ENCODE measurements around the gene TMCO5A. TPM values are rescaled to one million over a fixed set of nuclear protein-coding genes. Genes with fewer than 3 reads are reported as not detected.

The TMCO5A gene
- total and polyA plus RNA-seq, 2 of the 8 experiments (the other 6 are each of a cell fraction or from before 2014, with no cell fraction given), result not detected

GRCh38 chr15:37941779-37942178, 7.3 kb downstream of the TMCO5A start:
- H3K4me2 ChIP-seq (ENCODE audit: insufficient read depth in 1 of 2, low read depth in 2 of 2, low read length in 2 of 2), result no peak overlapping the region
- H3K4ac ChIP-seq (replicated peaks; ENCODE audit: insufficient read length, low read depth, low read length), result no peak overlapping the region
- H2BK120ac ChIP-seq (replicated peaks; ENCODE audit: low read depth, low read length), result no peak overlapping the region
- H2BK5ac ChIP-seq (ENCODE audit: low read depth, low read length), result no peak overlapping the region
- no peak for FAIRE-seq
- H3K18ac ChIP-seq (ENCODE audit: extremely low read depth, low read length), result no peak overlapping the region
- H3K79me2 ChIP-seq (ENCODE audit: control insufficient read depth in 1 of 2, insufficient read depth in 2 of 2, low read length in 2 of 2), result no peaks in the 10 kb centered on the region
- no peak overlapping the region for H4K8ac ChIP-seq (ENCODE audit: extremely low read depth, insufficient read depth, low read length)
- H3K56ac ChIP-seq (replicated peaks; ENCODE audit: insufficient read length, low read depth, low read length), result no peak overlapping the region
- H3K79me1 ChIP-seq (ENCODE audit: low read depth, low read length), result no peaks in the 10 kb centered on the region
- no peak overlapping the region for H3K27ac ChIP-seq (ENCODE audit: low read depth, low read length)
- TF ChIP-seq, protein P1, sequence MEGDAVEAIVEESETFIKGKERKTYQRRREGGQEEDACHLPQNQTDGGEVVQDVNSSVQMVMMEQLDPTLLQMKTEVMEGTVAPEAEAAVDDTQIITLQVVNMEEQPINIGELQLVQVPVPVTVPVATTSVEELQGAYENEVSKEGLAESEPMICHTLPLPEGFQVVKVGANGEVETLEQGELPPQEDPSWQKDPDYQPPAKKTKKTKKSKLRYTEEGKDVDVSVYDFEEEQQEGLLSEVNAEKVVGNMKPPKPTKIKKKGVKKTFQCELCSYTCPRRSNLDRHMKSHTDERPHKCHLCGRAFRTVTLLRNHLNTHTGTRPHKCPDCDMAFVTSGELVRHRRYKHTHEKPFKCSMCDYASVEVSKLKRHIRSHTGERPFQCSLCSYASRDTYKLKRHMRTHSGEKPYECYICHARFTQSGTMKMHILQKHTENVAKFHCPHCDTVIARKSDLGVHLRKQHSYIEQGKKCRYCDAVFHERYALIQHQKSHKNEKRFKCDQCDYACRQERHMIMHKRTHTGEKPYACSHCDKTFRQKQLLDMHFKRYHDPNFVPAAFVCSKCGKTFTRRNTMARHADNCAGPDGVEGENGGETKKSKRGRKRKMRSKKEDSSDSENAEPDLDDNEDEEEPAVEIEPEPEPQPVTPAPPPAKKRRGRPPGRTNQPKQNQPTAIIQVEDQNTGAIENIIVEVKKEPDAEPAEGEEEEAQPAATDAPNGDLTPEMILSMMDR (IDR thresholded peaks at IDR 0.05; ENCODE audit: control extremely low read depth in 1 of 3, insufficient read depth in 1 of 3, low read depth in 1 of 3, low read length in 3 of 3), result no peak
- H3K36me3 ChIP-seq (ENCODE audit: control insufficient read depth in 2 of 4, insufficient read depth in 4 of 4, low read length in 3 of 4), result no peaks in the 10 kb centered on the region
- H2AFZ ChIP-seq (ENCODE audit: low read length), result no peak overlapping the region
- CTCF ChIA-PET (ENCODE audit: partially characterized antibody), result no interaction called here
- POLR2A ChIA-PET (ENCODE audit: partially characterized antibody), result no interaction called here
- H3K9me3 ChIP-seq (ENCODE audit: insufficient read depth in 2 of 2, low read depth in 1 of 2, low read length in 1 of 2), result no peaks in the 10 kb centered on the region; a peak in 1 of 4 replicates
- no peaks in the 10 kb centered on the region for H3K23me2 ChIP-seq (ENCODE audit: low read depth, low read length)
- H3K4me1 ChIP-seq (replicated peaks in 1 of 4; ENCODE audit: control insufficient read depth in 3 of 4, insufficient read depth in 4 of 4, low read length in 3 of 4), result no peaks in the 10 kb centered on the region
- H4K20me1 ChIP-seq (replicated peaks in 1 of 2; ENCODE audit: control insufficient read depth in 1 of 2, insufficient read depth in 2 of 2, low read length in 2 of 2), result no peaks in the 10 kb centered on the region
- no peak overlapping the region for H2BK15ac ChIP-seq (ENCODE audit: low read length)
- H3K27me3 ChIP-seq (replicated peaks in 1 of 4; ENCODE audit: control insufficient read depth in 3 of 4, extremely low read depth in 1 of 4, insufficient read depth in 3 of 4, low read length in 3 of 4), result no peaks in the 10 kb centered on the region
- no peak overlapping the region for H4K5ac ChIP-seq (ENCODE audit: insufficient read length, low read depth, low read length)
- H3K4me3 ChIP-seq (ENCODE audit: extremely low read depth in 1 of 4, insufficient read depth in 2 of 4, low read depth in 3 of 4, low read length in 4 of 4), result no peak overlapping the region
- no peak overlapping the region for H3K9ac ChIP-seq (replicated peaks in 1 of 4; ENCODE audit: extremely low read depth in 1 of 4, low read depth in 3 of 4, low read length in 3 of 4)
- no peak for DNase-seq (ENCODE audit: low read depth in 1 of 2, low spot score in 2 of 2)
- H3K14ac ChIP-seq (ENCODE audit: insufficient read length), result no peak overlapping the region
- H3K23ac ChIP-seq (ENCODE audit: insufficient read length), result no peak overlapping the region
- no peak overlapping the region for H4K91ac ChIP-seq (replicated peaks; ENCODE audit: insufficient read length, low read length)
- no peak overlapping the region for H2BK20ac ChIP-seq (ENCODE audit: low read length)
- no peak overlapping the region for H2BK12ac ChIP-seq (ENCODE audit: low read depth, low read length)
- no peak overlapping the region for H2AK5ac ChIP-seq (ENCODE audit: low read depth, low read length)

All from H1 (cell line).